H9 (cell line): ENCODE results near the gene SPTBN1. TPM values are rescaled to one million over a fixed set of nuclear protein-coding genes. Genes with fewer than 3 reads are reported as not detected.

Experiments
- DNase-seq: peaks from one replicate; pipeline ENCODE4 v3.0.0-alpha.2; 2017
- H2AFZ ChIP-seq: one replicate; pipeline ENCODE4 v1.6.1; 2013; ENCODE audit warnings: mild to moderate bottlenecking, low read length, control low read depth, moderate library complexity
- H2AK5ac ChIP-seq: 2 replicates; pipeline ENCODE4 v1.6.1; 2013; ENCODE audit warnings: low read length, control low read depth, mixed read lengths; ENCODE audit not compliant: insufficient read length
- H2BK120ac ChIP-seq: one replicate; pipeline ENCODE4 v1.6.1; 2013; ENCODE audit warnings: low read depth, mild to moderate bottlenecking, low read length, control low read depth, inconsistent platforms; ENCODE audit not compliant: poor library complexity, severe bottlenecking
- H2BK12ac ChIP-seq: 2 replicates; pipeline ENCODE4 v1.6.1; 2013; ENCODE audit warnings: low read length, control low read depth, mixed read lengths, low read depth; ENCODE audit not compliant: insufficient read length
- H2BK15ac ChIP-seq: 2 replicates; pipeline ENCODE4 v1.6.1; 2013; ENCODE audit warnings: low read depth, low read length, control low read depth
- H2BK20ac ChIP-seq: one replicate; pipeline ENCODE4 v1.6.1; 2013; ENCODE audit warnings: low read depth, mild to moderate bottlenecking, low read length, control low read depth, inconsistent platforms; ENCODE audit not compliant: poor library complexity, severe bottlenecking
- H2BK5ac ChIP-seq: 2 replicates; pipeline ENCODE4 v1.6.1; 2013; ENCODE audit warnings: low read length, control low read depth, mixed read lengths; ENCODE audit not compliant: insufficient read length
- H3K14ac ChIP-seq: 2 replicates; pipeline ENCODE4 v1.6.1; 2013; ENCODE audit warnings: low read length, control low read depth; ENCODE audit not compliant: insufficient read depth
- H3K18ac ChIP-seq: 2 replicates; pipeline ENCODE4 v1.6.1; 2013; ENCODE audit warnings: low read depth, mild to moderate bottlenecking, mixed read lengths, low read length, control low read depth; ENCODE audit not compliant: insufficient read length
- H3K23ac ChIP-seq: 2 replicates; pipeline ENCODE4 v1.6.1; 2013; ENCODE audit warnings: low read length, control low read depth, mixed read lengths, low read depth; ENCODE audit not compliant: insufficient read length
- H3K23me2 ChIP-seq: 2 replicates; pipeline ENCODE4 v1.6.1; 2013; ENCODE audit warnings: low read depth, mild to moderate bottlenecking, mixed read lengths, low read length, control low read depth; ENCODE audit not compliant: insufficient read length, poor library complexity, severe bottlenecking
- H3K27ac ChIP-seq: 2 replicates; pipeline ENCODE4 v1.5.1; 2013; ENCODE audit warnings: low read length, control low read depth, mixed read lengths, low read depth; ENCODE audit not compliant: insufficient read length
- H3K27me3 ChIP-seq: 2 replicates; pipeline ENCODE4 v1.6.1; 2013; ENCODE audit warnings: low read length, control low read depth, inconsistent platforms; ENCODE audit not compliant: insufficient read depth
- H3K4ac ChIP-seq: 2 replicates; pipeline ENCODE4 v1.6.1; 2013; ENCODE audit warnings: low read depth, mild to moderate bottlenecking, control low read depth, inconsistent platforms, low read length, moderate library complexity
- H3K4me1 ChIP-seq: 2 replicates; pipeline ENCODE4 v1.6.1; 2013; ENCODE audit warnings: low read length, control low read depth, inconsistent platforms; ENCODE audit not compliant: insufficient read depth
- H3K4me2 ChIP-seq: 2 replicates; pipeline ENCODE4 v1.6.1; 2013; ENCODE audit warnings: low read length, control low read depth, mixed read lengths; ENCODE audit not compliant: insufficient read length, insufficient read depth
- H3K56ac ChIP-seq: 2 replicates; pipeline ENCODE4 v1.6.1; 2013; ENCODE audit warnings: low read depth, mild to moderate bottlenecking, mixed read lengths, low read length, control low read depth; ENCODE audit not compliant: insufficient read length
- H3K79me1 ChIP-seq: 2 replicates; pipeline ENCODE4 v1.6.1; 2013; ENCODE audit warnings: low read depth, mild to moderate bottlenecking, moderate library complexity, low read length, control low read depth, inconsistent platforms; ENCODE audit not compliant: insufficient read depth, poor library complexity, severe bottlenecking
- H3K79me2 ChIP-seq: 2 replicates; pipeline ENCODE4 v1.6.1; 2013; ENCODE audit warnings: low read length, control low read depth, inconsistent platforms; ENCODE audit not compliant: insufficient read depth
- H3K9ac ChIP-seq: 2 replicates; pipeline ENCODE4 v1.6.1; 2013; ENCODE audit warnings: low read length, control low read depth, mixed read lengths; ENCODE audit not compliant: insufficient read length; ENCODE audit errors: extremely low read depth
- H3K9me3 ChIP-seq: one replicate; pipeline ENCODE4 v1.6.1; 2013; ENCODE audit warnings: low read depth, low read length, inconsistent platforms; ENCODE audit not compliant: control insufficient read depth
- H3T11ph ChIP-seq: one replicate; pipeline ENCODE4 v1.6.1; 2013; ENCODE audit warnings: mild to moderate bottlenecking, low read length, control low read depth, inconsistent platforms
- H4K20me1 ChIP-seq: one replicate; pipeline ENCODE4 v1.6.1; 2013; ENCODE audit not compliant: control insufficient read depth, insufficient read length, insufficient read depth
- H4K5ac ChIP-seq: 2 replicates; pipeline ENCODE4 v1.6.1; 2013; ENCODE audit warnings: low read depth, mild to moderate bottlenecking, mixed read lengths, low read length, control low read depth; ENCODE audit not compliant: insufficient read length
- H4K8ac ChIP-seq: replicated peaks from 2 replicates; pipeline ENCODE4 v1.6.1; 2013; ENCODE audit warnings: low read length, control low read depth, mixed read lengths, low read depth; ENCODE audit not compliant: insufficient read length
- H4K91ac ChIP-seq: 2 replicates; pipeline ENCODE4 v1.6.1; 2013; ENCODE audit warnings: low read depth, mild to moderate bottlenecking, moderate library complexity, mixed read lengths, low read length, control low read depth; ENCODE audit not compliant: insufficient read length
- H3K27ac Mint-ChIP-seq, 3 experiments: 2 replicates in 2 of 3; 3 replicates in 1 of 3; pipeline ENCODE4 v1.8.0; 2020 to 2021; ENCODE audit warnings: mixed read lengths in 3 of 3, mild to moderate bottlenecking in 1 of 3, moderate library complexity in 1 of 3
- H3K27me3 Mint-ChIP-seq: 2 replicates; pipeline ENCODE4 v1.8.0; 2021; ENCODE audit warnings: low read depth, mild to moderate bottlenecking, moderate library complexity, mixed read lengths
- H3K36me3 Mint-ChIP-seq, 3 experiments: 2 replicates in 2 of 3; 3 replicates in 1 of 3; pipeline ENCODE4 v1.8.0; 2020 to 2021; ENCODE audit warnings: low read depth in 3 of 3, mixed read lengths in 3 of 3; ENCODE audit not compliant: insufficient read depth in 1 of 3
- H3K4me1 Mint-ChIP-seq, 2 experiments: 2 replicates each; pipeline ENCODE4 v1.8.0; 2020; ENCODE audit warnings: mixed read lengths in 2 of 2
- H3K4me3 Mint-ChIP-seq, 2 experiments: 2 replicates in 1 of 2; 3 replicates in 1 of 2; pipeline ENCODE4 v1.8.0; 2020 to 2021; ENCODE audit warnings: mild to moderate bottlenecking in 2 of 2, mixed read lengths in 2 of 2, moderate library complexity in 1 of 2
- H3K9me3 Mint-ChIP-seq, 2 experiments: 2 replicates in 1 of 2; 3 replicates in 1 of 2; pipeline ENCODE4 v1.8.0; 2020; ENCODE audit warnings: mild to moderate bottlenecking in 2 of 2, mixed read lengths in 2 of 2, moderate library complexity in 1 of 2
- WGBS: extraction: QIAGEN DNeasy Blood & Tissue Kit; methylation state at CpG from one replicate; pipeline ENCODE4 v1.1.7; 2013; ENCODE audit warnings: missing lambda C conversion rate, low lambda C conversion rate, mixed read lengths; ENCODE audit not compliant: insufficient read length; ENCODE audit errors: extremely low coverage; 5-methylcytosine and 5-hydroxymethylcytosine counted together
- total RNA-seq: library from RNA; stranded (reverse); gene quantifications from 2 replicates; pipeline ENCODE4 v1.2.1, GENCODE V29; 2021
- TF ChIP-seq, protein P1 (sequence below): fragments of 200-600 bp; sonication (generic); conservative IDR thresholded peaks from 3 replicates; pipeline ENCODE4 v1.8.0; 2021; ENCODE audit warnings: antibody characterized with exemption, mild to moderate bottlenecking

SPTBN1 gene
- total RNA-seq, 1 experiment from 2014 or later, result 164 TPM

DNA sequence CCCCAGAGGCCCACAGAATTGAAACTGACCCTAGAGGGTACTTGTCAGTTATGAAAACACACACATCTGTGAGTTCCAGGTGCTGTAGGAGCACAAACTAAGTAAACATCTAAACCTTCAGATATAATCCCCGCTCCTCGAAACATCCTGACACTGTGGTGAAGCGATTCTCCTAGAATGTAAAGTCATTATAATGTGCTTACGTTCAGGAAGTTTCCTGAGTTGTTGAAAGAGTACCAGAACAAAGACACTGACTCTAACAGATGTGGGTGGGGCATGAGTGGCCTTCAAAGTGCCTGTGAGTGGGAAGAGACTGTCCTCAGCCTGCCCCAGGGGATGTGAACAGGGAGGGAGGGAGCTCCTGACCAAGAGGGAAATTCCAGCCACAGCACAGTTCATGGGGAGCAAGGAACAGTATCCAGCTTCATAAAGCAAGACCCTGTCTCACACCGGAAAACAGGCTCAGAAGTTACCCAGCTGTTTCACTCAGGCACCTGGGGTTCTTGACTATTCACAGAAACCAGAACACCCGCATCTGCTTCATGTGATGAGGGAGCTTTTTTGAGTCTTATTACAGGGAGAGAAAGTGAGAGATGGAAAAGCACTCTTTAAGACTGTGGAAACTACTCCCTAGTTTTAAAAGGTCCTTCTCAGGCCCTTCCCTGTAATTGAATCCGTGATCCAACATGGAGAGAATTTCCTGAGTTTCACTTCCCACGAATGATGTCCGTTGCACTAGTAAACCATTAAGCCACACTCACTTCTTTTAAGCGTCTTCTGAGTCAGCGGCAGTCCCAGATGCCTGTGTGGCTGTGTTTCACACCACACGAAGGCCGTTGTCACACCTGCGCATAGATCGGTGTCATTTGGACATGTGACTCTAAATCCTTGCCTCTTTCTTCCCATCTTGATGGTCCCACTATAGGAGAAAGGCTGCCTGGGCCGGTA, 178.7 kb downstream of the SPTBN1 start:
- H3K27ac Mint-ChIP-seq, result peak overlapping the region; percentile 73 to 88 (median 81); a peak in 4 of 7 replicates
- H3K27me3 ChIP-seq, result no peaks in the 10 kb centered on the region
- H4K91ac ChIP-seq, result no peak overlapping the region
- no peak overlapping the region for H2AFZ ChIP-seq
- H3K9me3 ChIP-seq, result no peaks in the 10 kb centered on the region
- peaks cover 4% of the 10 kb centered on the region for H4K20me1 ChIP-seq
- no peak overlapping the region for H4K5ac ChIP-seq
- H3K4me3 Mint-ChIP-seq, result no peak overlapping the region
- H3K4me1 Mint-ChIP-seq, result no peaks in the 10 kb centered on the region; a peak in 1 of 4 replicates
- H3K4me2 ChIP-seq, result no peak overlapping the region
- H2AK5ac ChIP-seq, result no peak overlapping the region
- no peaks in the 10 kb centered on the region for H3K27me3 Mint-ChIP-seq
- no peaks in the 10 kb centered on the region for H3K79me2 ChIP-seq
- no peak overlapping the region for H3T11ph ChIP-seq
- no peak overlapping the region for H3K18ac ChIP-seq
- no peak for DNase-seq
- no peak overlapping the region for H3K56ac ChIP-seq
- H3K4me1 ChIP-seq, result no peaks in the 10 kb centered on the region
- H2BK5ac ChIP-seq, result no peak overlapping the region
- no peak overlapping the region for H2BK15ac ChIP-seq
- peaks cover 43 to 90% (median 87%) of the 10 kb centered on the region in 3 experiments; a peak in 6 of 7 replicates for H3K36me3 Mint-ChIP-seq
- no peak overlapping the region for H4K8ac ChIP-seq
- peaks cover 2% of the 10 kb centered on the region for H3K79me1 ChIP-seq
- TF ChIP-seq, protein P1, sequence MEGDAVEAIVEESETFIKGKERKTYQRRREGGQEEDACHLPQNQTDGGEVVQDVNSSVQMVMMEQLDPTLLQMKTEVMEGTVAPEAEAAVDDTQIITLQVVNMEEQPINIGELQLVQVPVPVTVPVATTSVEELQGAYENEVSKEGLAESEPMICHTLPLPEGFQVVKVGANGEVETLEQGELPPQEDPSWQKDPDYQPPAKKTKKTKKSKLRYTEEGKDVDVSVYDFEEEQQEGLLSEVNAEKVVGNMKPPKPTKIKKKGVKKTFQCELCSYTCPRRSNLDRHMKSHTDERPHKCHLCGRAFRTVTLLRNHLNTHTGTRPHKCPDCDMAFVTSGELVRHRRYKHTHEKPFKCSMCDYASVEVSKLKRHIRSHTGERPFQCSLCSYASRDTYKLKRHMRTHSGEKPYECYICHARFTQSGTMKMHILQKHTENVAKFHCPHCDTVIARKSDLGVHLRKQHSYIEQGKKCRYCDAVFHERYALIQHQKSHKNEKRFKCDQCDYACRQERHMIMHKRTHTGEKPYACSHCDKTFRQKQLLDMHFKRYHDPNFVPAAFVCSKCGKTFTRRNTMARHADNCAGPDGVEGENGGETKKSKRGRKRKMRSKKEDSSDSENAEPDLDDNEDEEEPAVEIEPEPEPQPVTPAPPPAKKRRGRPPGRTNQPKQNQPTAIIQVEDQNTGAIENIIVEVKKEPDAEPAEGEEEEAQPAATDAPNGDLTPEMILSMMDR, result no peak
- H2BK12ac ChIP-seq, result no peak overlapping the region
- WGBS, result no CpG with 5 or more reads among the region's 16 CpGs
- H3K4ac ChIP-seq, result no peak overlapping the region
- H3K23me2 ChIP-seq, result no peaks in the 10 kb centered on the region
- H3K9me3 Mint-ChIP-seq, result no peaks in the 10 kb centered on the region
- no peak overlapping the region for H3K9ac ChIP-seq
- H3K14ac ChIP-seq, result no peak overlapping the region
- no peak overlapping the region for H3K23ac ChIP-seq
- no peak overlapping the region for H3K27ac ChIP-seq
- H2BK20ac ChIP-seq, result no peak overlapping the region
- H2BK120ac ChIP-seq, result no peak overlapping the region
